ENCODE data around the gene CXCL8. TPM values are rescaled to one million over a fixed set of nuclear protein-coding genes. Genes with fewer than 3 reads are reported as not detected.

CXCL8 gene
- polyA plus RNA-seq, 1 donor from 2014 or later: not detected

DNA sequence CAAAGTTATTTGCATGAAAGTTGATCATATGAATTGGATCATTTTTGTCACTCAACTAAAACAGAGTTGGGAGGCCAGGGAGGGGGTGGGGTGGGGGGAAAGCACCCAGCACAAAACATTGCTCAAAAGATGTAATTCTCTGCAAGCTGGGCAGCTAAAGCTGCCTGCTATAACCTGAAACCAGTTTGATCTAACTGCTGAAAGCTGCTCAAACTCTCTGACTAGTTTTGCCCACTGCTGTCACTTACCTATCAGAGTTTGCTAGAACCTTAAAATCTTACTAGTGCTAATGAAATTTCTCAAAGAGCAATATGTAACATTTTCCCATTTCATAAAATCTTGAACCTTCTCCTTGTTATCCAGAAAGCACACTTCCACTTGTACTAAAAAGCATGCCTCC lies 10.4 kb downstream of the CXCL8 start:
- no peaks in the 10 kb centered on the region for H3K36me3 ChIP-seq (ENCODE audit: insufficient read depth, low read length)
- no peak overlapping the region for H3K4me3 ChIP-seq (ENCODE audit: low read length)
- no peaks in the 10 kb centered on the region for H4K20me1 ChIP-seq (ENCODE audit: insufficient read depth)
- no peaks in the 10 kb centered on the region for H3F3A ChIP-seq (ENCODE audit: insufficient read depth, low read length, poor library complexity, severe bottlenecking)
- H3K79me2 ChIP-seq (replicated peaks; ENCODE audit: insufficient read depth, low read length): no peaks in the 10 kb centered on the region
- no peak for TF ChIP-seq EZH2 (IDR thresholded peaks at IDR 0.05; ENCODE audit: borderline replicate concordance, insufficient read depth, low read length, poor library complexity, severe bottlenecking)
- no peaks in the 10 kb centered on the region for H3K27me3 ChIP-seq (ENCODE audit: insufficient read depth, low read depth, low read length)
- no peaks in the 10 kb centered on the region for H3K9me3 ChIP-seq (ENCODE audit: low read length)
- H3K9me2 ChIP-seq (ENCODE audit: insufficient read depth, low read length): no peaks in the 10 kb centered on the region
- no peak overlapping the region for H2AFZ ChIP-seq (ENCODE audit: low read depth, low read length)
- H3K27ac ChIP-seq (ENCODE audit: low read length): no peak overlapping the region
- no peak overlapping the region for H3K4me2 ChIP-seq (ENCODE audit: low read length)
- H3K9ac ChIP-seq (ENCODE audit: low read length): no peak overlapping the region

DNA sequence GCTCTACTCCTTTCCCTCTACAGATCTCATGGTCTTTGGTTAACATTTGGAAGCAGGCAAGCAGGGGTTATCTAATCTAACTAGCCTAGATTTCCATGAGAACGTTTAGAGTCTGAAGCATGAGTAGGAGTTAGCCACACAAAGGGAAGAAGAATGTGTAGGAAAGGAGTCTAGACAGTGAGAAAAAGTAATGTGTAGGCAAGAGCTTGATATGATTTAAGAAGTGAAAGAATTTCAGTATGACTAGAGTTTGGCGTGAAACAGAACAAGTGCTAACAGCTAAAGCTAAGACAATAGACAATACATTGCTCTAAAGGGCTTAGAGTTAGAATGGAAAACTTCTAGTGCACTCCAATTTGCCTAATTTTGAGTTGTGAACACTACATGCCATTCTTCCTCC lies 10.8 kb downstream of the CXCL8 start:
- H3F3A ChIP-seq (ENCODE audit: insufficient read depth, low read length, poor library complexity, severe bottlenecking): no peaks in the 10 kb centered on the region
- no peak overlapping the region for H3K4me3 ChIP-seq (ENCODE audit: low read length)
- no peaks in the 10 kb centered on the region for H4K20me1 ChIP-seq (ENCODE audit: insufficient read depth)
- H3K27ac ChIP-seq (ENCODE audit: low read length): no peak overlapping the region
- no peaks in the 10 kb centered on the region for H3K79me2 ChIP-seq (replicated peaks; ENCODE audit: insufficient read depth, low read length)
- H3K36me3 ChIP-seq (ENCODE audit: insufficient read depth, low read length): no peaks in the 10 kb centered on the region
- no peak overlapping the region for H3K9ac ChIP-seq (ENCODE audit: low read length)
- no peak overlapping the region for H2AFZ ChIP-seq (ENCODE audit: low read depth, low read length)
- H3K9me3 ChIP-seq (ENCODE audit: low read length): no peaks in the 10 kb centered on the region
- H3K4me2 ChIP-seq (ENCODE audit: low read length): no peak overlapping the region
- TF ChIP-seq TAF1 (IDR thresholded peaks at IDR 0.05; ENCODE audit: low read depth) (no peak), EZH2 (IDR thresholded peaks at IDR 0.05; ENCODE audit: borderline replicate concordance, insufficient read depth, low read length, poor library complexity, severe bottlenecking) (no peak), POLR2AphosphoS5 (IDR thresholded peaks at IDR 0.05) (no peak), EP300 (conservative IDR thresholded peaks at IDR 0.05; ENCODE audit: poor library complexity, severe bottlenecking) (no peak), SMC3 (conservative IDR thresholded peaks at IDR 0.05; ENCODE audit: poor library complexity) (no peak), MXI1 (conservative IDR thresholded peaks at IDR 0.05; ENCODE audit: poor library complexity, severe bottlenecking) (no peak), RAD21 (conservative IDR thresholded peaks at IDR 0.05) (no peak)
- TF ChIP-seq, protein P1, sequence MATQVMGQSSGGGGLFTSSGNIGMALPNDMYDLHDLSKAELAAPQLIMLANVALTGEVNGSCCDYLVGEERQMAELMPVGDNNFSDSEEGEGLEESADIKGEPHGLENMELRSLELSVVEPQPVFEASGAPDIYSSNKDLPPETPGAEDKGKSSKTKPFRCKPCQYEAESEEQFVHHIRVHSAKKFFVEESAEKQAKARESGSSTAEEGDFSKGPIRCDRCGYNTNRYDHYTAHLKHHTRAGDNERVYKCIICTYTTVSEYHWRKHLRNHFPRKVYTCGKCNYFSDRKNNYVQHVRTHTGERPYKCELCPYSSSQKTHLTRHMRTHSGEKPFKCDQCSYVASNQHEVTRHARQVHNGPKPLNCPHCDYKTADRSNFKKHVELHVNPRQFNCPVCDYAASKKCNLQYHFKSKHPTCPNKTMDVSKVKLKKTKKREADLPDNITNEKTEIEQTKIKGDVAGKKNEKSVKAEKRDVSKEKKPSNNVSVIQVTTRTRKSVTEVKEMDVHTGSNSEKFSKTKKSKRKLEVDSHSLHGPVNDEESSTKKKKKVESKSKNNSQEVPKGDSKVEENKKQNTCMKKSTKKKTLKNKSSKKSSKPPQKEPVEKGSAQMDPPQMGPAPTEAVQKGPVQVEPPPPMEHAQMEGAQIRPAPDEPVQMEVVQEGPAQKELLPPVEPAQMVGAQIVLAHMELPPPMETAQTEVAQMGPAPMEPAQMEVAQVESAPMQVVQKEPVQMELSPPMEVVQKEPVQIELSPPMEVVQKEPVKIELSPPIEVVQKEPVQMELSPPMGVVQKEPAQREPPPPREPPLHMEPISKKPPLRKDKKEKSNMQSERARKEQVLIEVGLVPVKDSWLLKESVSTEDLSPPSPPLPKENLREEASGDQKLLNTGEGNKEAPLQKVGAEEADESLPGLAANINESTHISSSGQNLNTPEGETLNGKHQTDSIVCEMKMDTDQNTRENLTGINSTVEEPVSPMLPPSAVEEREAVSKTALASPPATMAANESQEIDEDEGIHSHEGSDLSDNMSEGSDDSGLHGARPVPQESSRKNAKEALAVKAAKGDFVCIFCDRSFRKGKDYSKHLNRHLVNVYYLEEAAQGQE (IDR thresholded peaks at IDR 0.05; ENCODE audit: borderline replicate concordance): no peak
- TF ChIP-seq, protein P2, sequence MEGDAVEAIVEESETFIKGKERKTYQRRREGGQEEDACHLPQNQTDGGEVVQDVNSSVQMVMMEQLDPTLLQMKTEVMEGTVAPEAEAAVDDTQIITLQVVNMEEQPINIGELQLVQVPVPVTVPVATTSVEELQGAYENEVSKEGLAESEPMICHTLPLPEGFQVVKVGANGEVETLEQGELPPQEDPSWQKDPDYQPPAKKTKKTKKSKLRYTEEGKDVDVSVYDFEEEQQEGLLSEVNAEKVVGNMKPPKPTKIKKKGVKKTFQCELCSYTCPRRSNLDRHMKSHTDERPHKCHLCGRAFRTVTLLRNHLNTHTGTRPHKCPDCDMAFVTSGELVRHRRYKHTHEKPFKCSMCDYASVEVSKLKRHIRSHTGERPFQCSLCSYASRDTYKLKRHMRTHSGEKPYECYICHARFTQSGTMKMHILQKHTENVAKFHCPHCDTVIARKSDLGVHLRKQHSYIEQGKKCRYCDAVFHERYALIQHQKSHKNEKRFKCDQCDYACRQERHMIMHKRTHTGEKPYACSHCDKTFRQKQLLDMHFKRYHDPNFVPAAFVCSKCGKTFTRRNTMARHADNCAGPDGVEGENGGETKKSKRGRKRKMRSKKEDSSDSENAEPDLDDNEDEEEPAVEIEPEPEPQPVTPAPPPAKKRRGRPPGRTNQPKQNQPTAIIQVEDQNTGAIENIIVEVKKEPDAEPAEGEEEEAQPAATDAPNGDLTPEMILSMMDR (IDR thresholded peaks at IDR 0.05; ENCODE audit: poor library complexity, severe bottlenecking): no peak
- H3K27me3 ChIP-seq (ENCODE audit: insufficient read depth, low read depth, low read length): no peaks in the 10 kb centered on the region
- H3K9me2 ChIP-seq (ENCODE audit: insufficient read depth, low read length): no peaks in the 10 kb centered on the region

DNA sequence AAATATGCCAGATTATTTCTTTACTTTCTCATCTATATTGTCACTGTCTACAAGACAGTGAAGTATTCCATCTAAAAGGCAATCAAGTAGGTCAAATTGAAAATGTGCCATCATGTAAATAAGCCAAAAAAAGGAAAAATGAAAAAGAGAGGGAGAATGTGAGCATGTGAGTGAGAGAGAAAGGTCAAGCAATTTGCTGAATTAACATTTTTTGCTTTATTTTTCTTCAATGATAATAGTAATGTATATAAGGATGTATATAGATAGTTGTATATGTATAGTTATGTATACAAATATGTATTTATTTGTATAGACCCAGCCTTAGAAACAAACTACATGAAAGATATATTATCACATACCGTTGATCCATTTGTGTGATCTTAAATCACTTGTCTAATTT lies 11.5 kb downstream of the CXCL8 start:
- no peaks in the 10 kb centered on the region for H3F3A ChIP-seq (ENCODE audit: insufficient read depth, low read length, poor library complexity, severe bottlenecking)
- no peaks in the 10 kb centered on the region for H4K20me1 ChIP-seq (ENCODE audit: insufficient read depth)
- TF ChIP-seq MXI1 (conservative IDR thresholded peaks at IDR 0.05; ENCODE audit: poor library complexity, severe bottlenecking): no peak
- TF ChIP-seq, protein P2 (IDR thresholded peaks at IDR 0.05; ENCODE audit: poor library complexity, severe bottlenecking): no peak
- TF ChIP-seq EP300 (conservative IDR thresholded peaks at IDR 0.05; ENCODE audit: poor library complexity, severe bottlenecking): no peak
- TF ChIP-seq TAF1 (IDR thresholded peaks at IDR 0.05; ENCODE audit: low read depth): no peak
- TF ChIP-seq RAD21 (conservative IDR thresholded peaks at IDR 0.05): no peak
- no peak for TF ChIP-seq SMC3 (conservative IDR thresholded peaks at IDR 0.05; ENCODE audit: poor library complexity)
- TF ChIP-seq POLR2AphosphoS5 (IDR thresholded peaks at IDR 0.05): no peak
- TF ChIP-seq EZH2 (IDR thresholded peaks at IDR 0.05; ENCODE audit: borderline replicate concordance, insufficient read depth, low read length, poor library complexity, severe bottlenecking): no peak
- TF ChIP-seq, protein P1 (IDR thresholded peaks at IDR 0.05; ENCODE audit: borderline replicate concordance): no peak
- no peak overlapping the region for H3K9ac ChIP-seq (ENCODE audit: low read length)
- no peak overlapping the region for H2AFZ ChIP-seq (ENCODE audit: low read depth, low read length)
- H3K4me3 ChIP-seq (ENCODE audit: low read length): no peak overlapping the region
- H3K4me2 ChIP-seq (ENCODE audit: low read length): no peak overlapping the region
- H3K36me3 ChIP-seq (ENCODE audit: insufficient read depth, low read length): no peaks in the 10 kb centered on the region
- no peaks in the 10 kb centered on the region for H3K9me2 ChIP-seq (ENCODE audit: insufficient read depth, low read length)
- no peaks in the 10 kb centered on the region for H3K9me3 ChIP-seq (ENCODE audit: low read length)
- H3K27me3 ChIP-seq (ENCODE audit: insufficient read depth, low read depth, low read length): no peaks in the 10 kb centered on the region
- no peaks in the 10 kb centered on the region for H3K79me2 ChIP-seq (replicated peaks; ENCODE audit: insufficient read depth, low read length)
- H3K27ac ChIP-seq (ENCODE audit: low read length): no peak overlapping the region

Measured in neural cell (in vitro differentiated cells).